Right hindlimb (tissue), 1 donor: ENCODE data around the gene OR11L1.

Experiments
- DNase-seq: peaks from one replicate; pipeline ENCODE4 v3.0.0-alpha.2; 2018

OR11L1 gene

GRCh38 chr1:247841796-247842195 is at the start of gene OR11L1:
OR11L1 (minus strand) TSS chr1:247841896; CDS start chr1:247841896, 0 bp downstream.
- no peak for DNase-seq

GRCh38 chr1:247884797-247885413 is 43.2 kb upstream of the OR11L1 start:
- no peak for DNase-seq

- DNase-seq: no peak
Observed at GRCh38 chr1:247883346-247883745, 41.6 kb upstream of the OR11L1 start.

- DNase-seq: no peak
Observed at GRCh38 chr1:247865416-247865815, 23.7 kb upstream of the OR11L1 start.

GRCh38 chr1:247864644-247865043 is 22.9 kb upstream of the OR11L1 start:
- DNase-seq: no peak

- no peak for DNase-seq
Observed at GRCh38 chr1:247862756-247863155, 21.1 kb upstream of the OR11L1 start.

- no peak for DNase-seq
Observed at GRCh38 chr1:247857985-247858619, 16.4 kb upstream of the OR11L1 start.

- peak; percentile 48 for DNase-seq
Observed at GRCh38 chr1:247857069-247857984, 15.6 kb upstream of the OR11L1 start, which contains the start of gene TRIM58. TRIM58 (plus strand) TSS chr1:247857187; CDS start chr1:247857247, 60 bp downstream.

- DNase-seq: no peak
Observed at GRCh38 chr1:247855911-247856310, 14.2 kb upstream of the OR11L1 start.

- DNase-seq: no peak
Observed at GRCh38 chr1:247854899-247855545, 13.3 kb upstream of the OR11L1 start.

- DNase-seq: no peak
Observed at GRCh38 chr1:247849616-247850015, 7.9 kb upstream of the OR11L1 start.

- no peak for DNase-seq
Observed at GRCh38 chr1:247848346-247848745, 6.7 kb upstream of the OR11L1 start.

GRCh38 chr1:247845693-247846017 is 4.0 kb upstream of the OR11L1 start:
- no peak for DNase-seq

- no peak for DNase-seq
Observed at GRCh38 chr1:247845011-247845692, 3.5 kb upstream of the OR11L1 start.

GRCh38 chr1:247843411-247843810 is 1.7 kb upstream of the OR11L1 start:
- DNase-seq: no peak

GRCh38 chr1:247840818-247841217 is 878 bp downstream of the OR11L1 start:
- no peak for DNase-seq

- DNase-seq: no peak
Observed at GRCh38 chr1:247833601-247834000, 8.1 kb downstream of the OR11L1 start.

GRCh38 chr1:247829656-247830055 is 12.0 kb downstream of the OR11L1 start:
- no peak for DNase-seq

GRCh38 chr1:247825362-247825761 is 16.3 kb downstream of the OR11L1 start:
- DNase-seq: no peak

- DNase-seq: no peak
Observed at GRCh38 chr1:247824023-247824422, 17.7 kb downstream of the OR11L1 start, which contains the start of gene OR14A16. OR14A16 (minus strand) TSS chr1:247824119; CDS start chr1:247815729, 8,390 bp downstream.

GRCh38 chr1:247822060-247822459 is 19.6 kb downstream of the OR11L1 start:
- DNase-seq: no peak

- no peak for DNase-seq
Observed at GRCh38 chr1:247812637-247813036, 29.1 kb downstream of the OR11L1 start.
